IPS DF 4.7 (cell line): ENCODE data around the gene PRR16.
A peak's percentile ranks its signal among the peaks of the same experiment; 100 is the strongest.

Experiments used
- DNase-seq: peaks from one replicate; pipeline ENCODE4 v3.0.0-alpha.2; 2013; ENCODE audit warnings: low spot score; ENCODE audit errors: extremely low read depth

The PRR16 gene

DNA sequence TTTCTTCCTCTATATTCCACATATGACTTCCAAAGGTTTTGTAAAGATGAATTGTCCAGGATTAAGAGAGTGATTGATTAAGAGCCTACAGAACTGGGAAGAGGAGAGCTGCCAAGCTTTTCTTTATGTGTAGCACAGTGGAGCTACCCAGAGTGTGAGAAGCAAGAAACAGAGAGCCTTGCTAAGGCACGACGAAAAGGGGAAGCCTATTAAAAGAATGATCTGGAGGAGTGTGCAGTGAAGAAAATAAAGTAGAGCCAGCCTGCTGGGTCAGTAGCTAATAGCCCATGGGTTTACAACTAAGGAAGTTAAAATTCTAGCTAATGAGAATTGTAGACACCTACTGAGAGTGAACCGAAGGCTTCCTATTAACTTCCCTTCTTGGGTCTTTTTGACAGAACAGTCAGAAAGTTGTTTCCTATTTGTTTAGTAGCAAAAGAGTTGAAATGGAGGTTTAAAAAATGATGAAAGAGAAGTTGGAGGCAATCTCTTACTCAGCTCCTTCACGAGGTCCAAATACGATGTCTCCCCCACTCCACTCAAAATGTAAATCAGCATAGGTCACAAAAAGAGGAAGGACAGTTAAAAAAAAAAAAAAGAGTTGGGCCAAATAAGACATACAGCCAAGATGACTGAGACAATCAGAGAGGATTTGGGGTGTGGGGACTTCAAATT, 957 bp upstream of the PRR16 start:
- DNase-seq, result no peak

- no peak for DNase-seq
These were observed 731 bp downstream of the PRR16 start for GRCh38 chr5:120464627-120465435.

- DNase-seq, result no peak
These were observed 1.4 kb downstream of the PRR16 start for GRCh38 chr5:120465436-120465961.

DNA sequence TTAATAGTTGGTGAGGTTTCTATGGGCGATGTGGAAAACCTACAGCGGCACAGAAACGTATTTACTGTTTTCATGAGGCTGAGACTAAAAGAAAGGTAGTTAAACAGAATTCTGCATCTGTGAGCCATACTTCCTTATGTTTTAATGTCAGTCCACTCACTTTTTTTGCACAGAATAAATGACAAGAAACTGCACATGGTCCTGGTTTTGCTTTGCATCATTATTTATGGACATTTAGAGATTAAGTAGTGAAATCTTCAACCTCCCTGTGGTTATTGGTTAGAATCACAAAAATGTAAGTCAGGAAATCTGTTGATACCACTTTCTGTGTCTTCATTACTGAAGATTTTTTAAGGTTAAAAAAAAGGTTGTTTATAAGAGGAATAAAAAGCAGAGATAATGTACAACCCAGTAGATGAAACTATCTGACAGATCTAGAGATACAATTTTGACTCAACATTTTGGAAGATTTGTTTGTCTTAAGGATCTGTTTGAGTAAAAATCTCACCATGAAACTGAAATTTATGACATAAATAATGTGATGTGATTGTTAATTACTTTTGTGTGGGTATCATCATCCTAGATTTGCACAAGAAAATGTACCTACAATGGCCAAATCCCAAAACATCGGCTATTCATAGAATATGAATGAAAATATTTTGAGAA, 2.4 kb downstream of the PRR16 start:
- DNase-seq, result no peak

- no peak for DNase-seq
These were observed 7.9 kb downstream of the PRR16 start for GRCh38 chr5:120471971-120472370.

GRCh38 chr5:120472911-120473310, 8.8 kb downstream of the PRR16 start:
- DNase-seq, result no peak

- no peak for DNase-seq
These were observed 9.2 kb downstream of the PRR16 start for GRCh38 chr5:120473332-120473731.

GRCh38 chr5:120476063-120476462, 12.0 kb downstream of the PRR16 start:
- no peak for DNase-seq

DNA sequence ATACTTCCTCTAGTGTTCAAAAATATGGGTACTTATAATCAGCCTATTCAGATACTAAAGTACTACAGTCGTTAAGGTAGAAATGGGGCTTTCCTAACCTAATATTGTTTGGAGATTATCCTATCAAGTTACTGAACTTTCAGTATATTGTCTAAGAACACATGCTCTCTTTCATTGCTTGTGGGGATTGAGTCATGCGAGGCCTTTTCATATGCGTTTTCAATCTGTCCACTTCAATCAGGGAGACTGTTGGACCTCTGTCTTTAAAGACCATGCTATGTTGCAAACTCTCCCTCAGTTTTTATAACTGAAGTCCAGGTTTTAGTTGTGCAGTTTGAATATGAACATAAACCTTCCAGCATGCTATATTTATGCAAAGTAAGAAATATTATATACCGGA, 15.0 kb downstream of the PRR16 start:
- DNase-seq, result no peak

- DNase-seq, result no peak
These were observed 35.9 kb downstream of the PRR16 start for GRCh38 chr5:120499876-120500563.

DNA sequence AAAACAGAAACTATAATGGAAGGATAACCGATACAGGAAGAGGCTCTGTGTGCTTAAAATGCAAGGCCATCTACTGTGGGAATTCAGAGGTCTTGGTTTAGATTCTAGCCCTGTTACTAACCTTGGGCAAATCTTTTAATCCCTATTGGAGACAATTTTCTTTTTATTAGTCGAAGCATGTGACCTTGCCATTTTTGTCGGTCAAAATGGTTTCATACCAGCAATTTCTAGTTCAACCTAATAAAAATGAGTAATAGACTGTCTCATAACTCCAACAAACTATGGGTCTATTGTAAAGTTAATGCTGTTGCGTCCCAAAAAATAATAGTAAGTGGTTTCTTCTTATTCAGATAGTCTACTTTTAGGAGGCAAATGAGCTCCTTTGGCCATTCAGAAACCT, 38.4 kb downstream of the PRR16 start:
- no peak for DNase-seq

- no peak for DNase-seq
These were observed 39.2 kb downstream of the PRR16 start for GRCh38 chr5:120503341-120503740.

DNA sequence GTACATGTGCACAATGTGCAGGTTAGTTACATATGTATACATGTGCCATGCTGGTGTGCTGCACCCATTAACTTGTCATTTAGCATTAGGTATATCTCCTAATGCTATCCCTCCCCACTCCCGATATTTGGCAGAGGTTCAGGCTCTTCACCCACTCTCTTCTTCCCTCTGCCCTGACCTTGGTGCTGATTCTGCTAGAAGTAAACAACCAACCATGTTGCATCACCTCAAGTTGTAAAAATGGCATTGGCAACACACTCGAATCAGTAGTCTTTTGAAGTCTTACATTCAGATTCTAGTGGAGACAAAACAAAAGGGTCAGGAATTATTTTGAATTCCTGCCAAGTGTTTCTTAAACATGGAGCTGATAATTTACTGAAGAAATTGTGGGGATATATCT, 40.0 kb downstream of the PRR16 start:
- DNase-seq, result no peak

DNA sequence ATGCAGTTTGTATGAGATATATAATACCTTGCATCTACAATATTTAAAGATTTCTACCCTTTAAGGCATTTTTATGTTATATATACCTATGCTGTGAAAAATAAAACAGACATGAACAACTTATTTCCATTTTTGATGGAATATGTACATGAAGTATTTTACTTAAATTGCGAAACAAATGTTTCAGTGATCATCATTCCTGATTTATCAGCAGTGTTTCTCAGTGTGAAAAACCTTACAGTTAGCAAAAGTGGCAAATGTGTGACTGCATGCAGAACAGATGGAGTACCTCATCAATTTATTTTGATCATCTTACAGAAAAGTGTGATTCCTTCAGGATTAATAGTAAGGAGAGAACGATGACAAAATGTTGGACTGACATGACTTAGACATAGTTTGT, 43.1 kb downstream of the PRR16 start:
- no peak for DNase-seq

DNA sequence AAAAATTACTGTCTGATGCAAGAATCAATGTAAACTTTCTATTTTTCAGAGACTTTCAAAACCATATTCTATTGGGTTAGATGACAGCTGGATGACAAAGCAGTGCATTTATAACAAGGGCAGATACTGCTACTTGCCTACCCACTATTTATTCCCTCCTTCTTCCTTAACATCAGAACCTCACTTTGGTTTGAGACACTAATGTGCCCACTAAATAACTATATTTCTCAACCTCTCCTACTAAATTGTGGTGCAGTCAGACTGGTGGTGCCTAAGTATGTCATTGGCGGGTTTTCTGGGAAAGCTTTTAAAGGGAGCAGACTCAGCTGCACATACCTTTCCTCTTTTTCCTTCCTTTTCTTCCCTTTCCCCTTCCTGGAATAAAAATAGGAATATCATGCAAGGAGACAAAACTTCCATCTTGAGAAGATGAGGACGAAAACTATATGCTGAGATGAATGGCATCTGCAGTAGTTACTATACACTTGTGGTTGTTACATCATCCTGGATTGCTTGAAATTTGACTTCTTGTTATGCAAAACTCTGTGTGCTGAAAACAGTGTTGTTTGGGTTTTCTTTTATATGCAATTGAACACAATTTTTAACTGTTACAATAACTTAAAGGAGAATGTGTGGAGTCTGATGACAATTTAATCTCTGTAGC, 43.8 kb downstream of the PRR16 start:
- no peak for DNase-seq

GRCh38 chr5:120509053-120509452, 45.0 kb downstream of the PRR16 start:
- no peak for DNase-seq

DNA sequence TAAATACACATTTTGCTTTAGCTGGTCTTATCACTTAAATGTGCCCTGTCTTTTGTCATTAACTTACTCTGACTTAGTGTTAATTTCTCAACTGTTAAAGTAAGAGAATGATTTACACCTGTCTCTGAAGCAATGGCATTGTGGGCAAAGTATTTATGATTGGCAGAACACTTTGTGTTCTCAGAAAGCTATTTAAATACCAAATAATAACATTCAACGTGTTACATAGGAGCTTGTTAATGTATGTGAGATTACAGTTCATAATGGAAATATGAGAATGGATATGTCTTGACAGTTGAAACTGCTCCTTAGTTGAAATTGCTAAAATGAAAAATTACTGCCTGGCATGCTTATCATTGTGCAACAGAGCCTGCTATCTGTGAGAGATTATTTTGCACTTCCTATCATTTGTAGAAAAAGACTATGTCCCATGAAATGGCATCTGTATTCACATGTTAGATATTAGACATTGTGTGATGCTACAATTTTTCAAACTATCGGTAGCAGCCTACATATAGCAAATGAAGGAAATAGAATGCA, 46.1 kb downstream of the PRR16 start:
- no peak for DNase-seq

DNA sequence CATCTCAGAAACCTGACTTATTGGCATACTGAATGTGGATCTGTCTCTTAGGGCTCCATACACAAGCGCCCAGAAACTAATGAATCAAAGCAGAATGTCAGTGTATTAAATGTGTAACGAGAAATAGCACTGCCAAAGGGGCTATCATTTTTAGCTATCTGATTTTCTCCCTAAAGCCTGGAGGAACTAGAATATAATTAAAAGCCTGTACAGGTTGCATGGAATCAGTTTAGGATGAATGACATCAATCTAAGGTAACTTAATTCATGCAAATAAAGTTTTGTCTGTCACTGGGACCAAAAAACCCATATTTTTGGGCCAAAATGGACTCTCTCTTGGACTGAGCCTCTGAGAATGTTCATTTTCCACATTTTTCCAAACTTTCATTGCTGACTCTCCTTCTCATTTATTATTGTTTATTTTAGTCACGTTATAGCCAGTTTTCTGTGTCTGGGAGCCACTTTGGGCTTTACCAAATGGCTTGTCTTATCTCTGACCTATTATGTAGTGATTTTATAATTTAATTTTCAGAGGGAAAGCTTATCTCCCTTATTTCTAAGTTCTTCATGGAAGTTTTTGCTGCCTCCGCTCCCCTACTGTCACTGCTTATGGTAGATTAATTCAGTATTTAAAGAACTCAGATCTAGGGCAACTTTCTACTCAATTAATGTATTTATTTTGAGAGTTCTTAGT, 47.0 kb downstream of the PRR16 start:
- DNase-seq, result no peak

- DNase-seq, result peak; percentile 58
These were observed 48.0 kb downstream of the PRR16 start for GRCh38 chr5:120512068-120512467.
